Fibroblast of villous mesenchyme (primary cell): Measurements from ENCODE around the gene FRY. TPM values are rescaled to one million over a fixed set of nuclear protein-coding genes. Genes with fewer than 3 reads are reported as not detected.

ENCODE experiments used
- DNase-seq: peaks from one replicate; pipeline ENCODE4 v3.0.0-alpha.2; 2010; ENCODE audit warnings: low read depth
- H3K4me3 ChIP-seq: 2 replicates; pipeline ENCODE4 v1.5.1; 2011; ENCODE audit warnings: low read depth, mild to moderate bottlenecking, low read length
- total RNA-seq: library from RNA; depleted of rRNA; stranded (reverse); fragments of >200 nt; gene quantifications from 2 replicates; pipeline ENCODE4 v1.2.3, GENCODE V29; 2012
- TF ChIP-seq, protein P1 (sequence below): IDR thresholded peaks from 2 replicates; pipeline ENCODE4 v1.5.1; 2012; ENCODE audit warnings: low read depth, mild to moderate bottlenecking, low read length; ENCODE audit not compliant: insufficient read depth

Gene FRY
- total RNA-seq, 1 donor = 27.2 TPM

DNA sequence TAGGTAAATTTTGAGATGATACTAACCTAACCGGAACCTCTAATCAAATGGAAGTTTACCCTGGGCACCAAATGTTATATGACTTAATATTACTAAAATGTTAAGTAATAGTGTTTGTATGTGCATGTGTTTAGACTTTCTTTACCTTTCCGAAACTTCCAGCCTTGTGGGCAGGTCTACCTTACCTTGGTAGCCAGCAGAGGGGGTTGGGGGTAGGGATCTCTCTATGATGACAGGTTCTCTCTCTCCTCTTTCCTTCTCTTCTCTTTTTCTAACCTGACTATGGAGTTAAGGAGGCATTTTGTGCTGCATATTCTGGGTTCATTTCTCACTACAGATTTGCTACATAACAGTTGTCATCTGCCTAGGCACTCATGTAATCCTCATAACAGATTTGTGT lies 6.8 kb upstream of the FRY start:
- no peak for DNase-seq
- TF ChIP-seq, protein P1, sequence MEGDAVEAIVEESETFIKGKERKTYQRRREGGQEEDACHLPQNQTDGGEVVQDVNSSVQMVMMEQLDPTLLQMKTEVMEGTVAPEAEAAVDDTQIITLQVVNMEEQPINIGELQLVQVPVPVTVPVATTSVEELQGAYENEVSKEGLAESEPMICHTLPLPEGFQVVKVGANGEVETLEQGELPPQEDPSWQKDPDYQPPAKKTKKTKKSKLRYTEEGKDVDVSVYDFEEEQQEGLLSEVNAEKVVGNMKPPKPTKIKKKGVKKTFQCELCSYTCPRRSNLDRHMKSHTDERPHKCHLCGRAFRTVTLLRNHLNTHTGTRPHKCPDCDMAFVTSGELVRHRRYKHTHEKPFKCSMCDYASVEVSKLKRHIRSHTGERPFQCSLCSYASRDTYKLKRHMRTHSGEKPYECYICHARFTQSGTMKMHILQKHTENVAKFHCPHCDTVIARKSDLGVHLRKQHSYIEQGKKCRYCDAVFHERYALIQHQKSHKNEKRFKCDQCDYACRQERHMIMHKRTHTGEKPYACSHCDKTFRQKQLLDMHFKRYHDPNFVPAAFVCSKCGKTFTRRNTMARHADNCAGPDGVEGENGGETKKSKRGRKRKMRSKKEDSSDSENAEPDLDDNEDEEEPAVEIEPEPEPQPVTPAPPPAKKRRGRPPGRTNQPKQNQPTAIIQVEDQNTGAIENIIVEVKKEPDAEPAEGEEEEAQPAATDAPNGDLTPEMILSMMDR = no peak
- H3K4me3 ChIP-seq = no peak overlapping the region

DNA sequence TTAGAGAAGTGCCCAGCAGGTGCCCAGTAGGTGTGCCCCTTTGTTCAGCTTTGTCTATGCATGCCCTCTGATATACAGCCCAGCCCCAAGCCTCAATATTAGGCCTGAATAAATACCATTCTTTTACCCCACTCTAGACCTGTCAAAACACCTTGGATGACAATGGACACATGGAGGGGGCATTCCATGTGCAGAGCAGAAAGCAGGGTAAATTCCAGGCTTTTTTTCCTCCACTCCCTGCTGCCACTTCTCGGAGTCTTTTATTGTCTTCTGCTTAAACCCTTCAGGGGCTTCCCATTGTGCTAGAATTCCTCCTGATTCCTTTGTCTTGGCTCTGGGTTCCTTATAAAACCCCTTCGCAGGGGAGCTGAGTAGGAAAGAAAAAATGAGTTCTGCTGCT lies 5.8 kb upstream of the FRY start:
- no peak overlapping the region for H3K4me3 ChIP-seq
- TF ChIP-seq, protein P1 = no peak
- DNase-seq = no peak

DNA sequence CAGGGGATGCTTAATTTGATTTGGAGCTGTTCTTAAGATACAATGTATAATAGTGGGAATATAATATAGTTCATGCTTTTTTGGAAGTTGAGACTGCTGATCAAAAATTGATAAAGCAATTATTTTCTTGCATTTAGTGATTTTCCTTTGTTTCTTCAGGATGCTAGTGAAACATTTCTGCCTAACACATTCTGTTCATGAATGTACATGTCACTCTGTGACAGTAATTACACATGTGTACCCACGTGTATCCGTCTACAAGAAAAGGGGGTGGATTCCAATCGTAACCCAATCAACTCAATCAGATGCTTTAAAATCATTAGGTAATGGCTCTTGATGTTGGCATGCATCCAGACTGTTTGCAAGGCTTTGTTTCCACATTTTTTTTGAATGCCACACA lies 5.0 kb upstream of the FRY start:
- H3K4me3 ChIP-seq = no peak overlapping the region
- DNase-seq = no peak
- TF ChIP-seq, protein P1 = no peak

DNA sequence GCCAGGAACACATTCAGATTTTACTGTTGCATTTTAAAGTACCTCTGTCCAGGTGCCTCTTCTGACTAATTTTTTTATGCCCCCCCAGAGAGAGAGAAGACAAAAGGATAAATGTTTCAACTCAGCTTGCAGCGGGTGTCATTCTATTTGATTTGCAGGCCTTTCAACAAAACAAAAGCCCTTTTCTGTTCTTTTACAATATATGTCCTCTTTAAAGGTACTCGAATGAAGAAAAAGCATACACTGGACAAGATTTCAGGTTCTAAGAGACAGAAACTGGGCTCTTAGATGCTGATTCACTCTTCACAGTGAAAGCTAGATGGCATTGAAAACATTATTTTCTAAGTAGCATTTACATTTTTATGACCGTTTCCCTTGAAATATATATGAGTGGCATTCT lies 2.9 kb upstream of the FRY start:
- TF ChIP-seq, protein P1 = no peak
- no peak overlapping the region for H3K4me3 ChIP-seq
- DNase-seq = no peak

DNA sequence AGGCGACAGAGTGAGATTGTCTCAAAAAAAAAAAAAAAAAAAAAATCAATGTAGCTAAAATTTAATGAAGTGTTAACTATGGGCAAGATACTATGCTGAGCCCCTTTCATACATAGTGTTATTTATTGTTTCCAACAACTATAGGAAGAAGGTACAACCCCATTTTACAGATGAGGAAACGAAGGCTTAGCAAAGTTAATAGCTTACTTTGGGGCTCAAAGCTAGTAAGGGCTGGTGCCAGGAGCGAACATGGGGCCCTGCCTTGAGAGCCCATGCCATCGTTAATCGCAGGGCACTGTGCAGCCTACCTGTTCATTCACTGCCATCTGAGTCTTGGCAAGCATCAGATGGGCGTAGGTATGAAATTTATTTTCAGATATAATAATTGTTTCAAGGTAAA lies 1.9 kb upstream of the FRY start:
- no peak for DNase-seq
- H3K4me3 ChIP-seq = no peak overlapping the region
- TF ChIP-seq, protein P1 = no peak

DNA sequence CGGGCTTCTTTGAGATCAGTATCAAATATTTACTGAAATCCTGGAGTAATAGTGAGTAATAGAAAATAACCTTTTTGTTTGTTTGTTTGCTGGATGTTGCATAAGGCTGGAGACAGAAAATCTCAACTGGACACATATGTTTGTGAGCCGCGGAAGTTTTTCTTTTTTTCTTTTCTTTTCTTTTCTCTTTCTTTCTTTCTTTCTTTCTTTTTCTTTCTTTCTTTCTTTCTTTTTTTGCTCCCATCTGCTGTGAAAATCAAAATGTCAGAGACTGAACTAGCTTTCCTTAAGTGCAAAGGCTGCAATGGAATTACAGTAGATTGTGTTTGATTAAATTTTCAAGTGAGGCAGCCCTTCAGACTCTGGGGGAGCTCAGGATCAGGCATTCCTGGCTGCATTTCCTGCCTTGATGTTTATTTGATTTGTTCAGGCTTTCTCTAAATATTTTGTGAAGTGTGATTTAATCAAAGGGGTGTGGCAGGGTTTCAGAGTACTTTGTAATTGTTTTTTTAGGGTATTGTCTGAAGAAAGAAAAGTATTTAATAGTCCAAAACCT lies 319 bp downstream of the FRY start:
- H3K4me3 ChIP-seq = peak overlapping the region; percentile 84
- DNase-seq = peak; percentile 22
- TF ChIP-seq, protein P1 = no peak

DNA sequence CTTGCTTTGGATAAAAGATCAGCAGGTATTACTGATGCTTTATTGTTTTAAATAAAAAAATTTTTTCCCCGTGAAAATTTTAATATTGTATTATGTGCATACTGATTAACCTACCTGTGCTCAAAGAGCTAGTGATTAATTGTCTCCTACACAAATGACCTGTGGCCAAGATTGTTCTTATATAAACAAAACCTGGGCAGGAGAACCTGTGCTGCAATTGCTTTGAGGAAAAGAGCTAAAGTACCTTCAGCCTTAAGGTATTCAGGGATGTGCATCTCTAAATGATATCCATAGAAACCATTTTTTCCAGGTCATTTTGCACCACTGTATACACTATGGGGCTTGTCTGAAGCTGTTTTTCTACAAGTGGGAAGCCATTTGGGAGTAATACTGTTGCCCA lies 1.2 kb downstream of the FRY start:
- DNase-seq = no peak
- TF ChIP-seq, protein P1 = no peak
- peak overlapping the region; percentile 84 for H3K4me3 ChIP-seq
